NCI-H69 (cell line): Measurements from ENCODE around the gene CHIT1.

Experiments
- DNase-seq: peaks from one replicate; lab custom pipeline; 2025; lab: John Stamatoyannopoulos, UW

The CHIT1 gene

GRCh38 chr1:203175237-203175826 lies 54.1 kb downstream of the CHIT1 start, which contains the start of gene MYBPH:
MYBPH (minus strand) TSS chr1:203175826; CDS start chr1:203175755, 71 bp downstream.
- DNase-seq: no peak

GRCh38 chr1:203174324-203174985 lies 55.0 kb downstream of the CHIT1 start:
- DNase-seq: no peak

GRCh38 chr1:203173566-203173965 lies 55.9 kb downstream of the CHIT1 start:
- peak; percentile 68 for DNase-seq

GRCh38 chr1:203173011-203173555 lies 56.4 kb downstream of the CHIT1 start:
- DNase-seq: no peak

GRCh38 chr1:203172184-203173010 lies 57.1 kb downstream of the CHIT1 start:
- DNase-seq: peak; percentile 78

GRCh38 chr1:203171341-203172183 lies 57.9 kb downstream of the CHIT1 start:
- no peak for DNase-seq

- DNase-seq: no peak
These were observed 58.7 kb downstream of the CHIT1 start for GRCh38 chr1:203170625-203171330.

- no peak for DNase-seq
These were observed 59.5 kb downstream of the CHIT1 start for GRCh38 chr1:203169770-203170520.

GRCh38 chr1:203168991-203169390 lies 60.5 kb downstream of the CHIT1 start:
- no peak for DNase-seq

GRCh38 chr1:203168256-203168786 lies 61.2 kb downstream of the CHIT1 start:
- no peak for DNase-seq

GRCh38 chr1:203167913-203168200 lies 61.6 kb downstream of the CHIT1 start:
- DNase-seq: no peak

- peak; percentile 36 for DNase-seq
These were observed 62.2 kb downstream of the CHIT1 start for GRCh38 chr1:203167026-203167912.

GRCh38 chr1:203166192-203166940 lies 63.1 kb downstream of the CHIT1 start:
- peak; percentile 14 for DNase-seq
